ENCODE data around the gene VPS8.

Gene VPS8

GRCh38 chr3:185046164-185046515 is 234.2 kb downstream of the VPS8 start:
- H3K9me2 ChIP-seq (ENCODE audit: low read depth, low read length): no peaks in the 10 kb centered on the region
- TF ChIP-seq, protein P1, sequence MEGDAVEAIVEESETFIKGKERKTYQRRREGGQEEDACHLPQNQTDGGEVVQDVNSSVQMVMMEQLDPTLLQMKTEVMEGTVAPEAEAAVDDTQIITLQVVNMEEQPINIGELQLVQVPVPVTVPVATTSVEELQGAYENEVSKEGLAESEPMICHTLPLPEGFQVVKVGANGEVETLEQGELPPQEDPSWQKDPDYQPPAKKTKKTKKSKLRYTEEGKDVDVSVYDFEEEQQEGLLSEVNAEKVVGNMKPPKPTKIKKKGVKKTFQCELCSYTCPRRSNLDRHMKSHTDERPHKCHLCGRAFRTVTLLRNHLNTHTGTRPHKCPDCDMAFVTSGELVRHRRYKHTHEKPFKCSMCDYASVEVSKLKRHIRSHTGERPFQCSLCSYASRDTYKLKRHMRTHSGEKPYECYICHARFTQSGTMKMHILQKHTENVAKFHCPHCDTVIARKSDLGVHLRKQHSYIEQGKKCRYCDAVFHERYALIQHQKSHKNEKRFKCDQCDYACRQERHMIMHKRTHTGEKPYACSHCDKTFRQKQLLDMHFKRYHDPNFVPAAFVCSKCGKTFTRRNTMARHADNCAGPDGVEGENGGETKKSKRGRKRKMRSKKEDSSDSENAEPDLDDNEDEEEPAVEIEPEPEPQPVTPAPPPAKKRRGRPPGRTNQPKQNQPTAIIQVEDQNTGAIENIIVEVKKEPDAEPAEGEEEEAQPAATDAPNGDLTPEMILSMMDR (IDR thresholded peaks at IDR 0.05; ENCODE audit: low read length): no peak
- TF ChIP-seq EZH2 (IDR thresholded peaks at IDR 0.05; ENCODE audit: borderline replicate concordance, low read length): no peak
- no peak overlapping the region for H3K4me3 ChIP-seq (ENCODE audit: low read depth, low read length, poor library complexity, severe bottlenecking)
- H3K27me3 ChIP-seq (ENCODE audit: insufficient read depth, low read length): no peaks in the 10 kb centered on the region
- no peak overlapping the region for H2AFZ ChIP-seq (ENCODE audit: low read length)
- no peaks in the 10 kb centered on the region for H3K9me3 ChIP-seq (ENCODE audit: low read length)
- H3K9ac ChIP-seq (ENCODE audit: low read length): no peak overlapping the region
- H3K79me2 ChIP-seq (ENCODE audit: insufficient read depth, low read length): no peaks in the 10 kb centered on the region
- no peak overlapping the region for H3K4me2 ChIP-seq (ENCODE audit: low read length)
- no peaks in the 10 kb centered on the region for H3K4me1 ChIP-seq (ENCODE audit: insufficient read depth, low read length, severe bottlenecking)
- H3F3A ChIP-seq (ENCODE audit: insufficient read depth, low read length): no peaks in the 10 kb centered on the region
- no peaks in the 10 kb centered on the region for H4K20me1 ChIP-seq (ENCODE audit: insufficient read depth, low read length)
- peaks cover 25% of the 10 kb centered on the region; the same call in 1 of the 2 replicates for H3K36me3 ChIP-seq (ENCODE audit: insufficient read depth, low read length)
- H3K27ac ChIP-seq (ENCODE audit: low read depth, low read length, poor library complexity, severe bottlenecking): no peak overlapping the region

DNA sequence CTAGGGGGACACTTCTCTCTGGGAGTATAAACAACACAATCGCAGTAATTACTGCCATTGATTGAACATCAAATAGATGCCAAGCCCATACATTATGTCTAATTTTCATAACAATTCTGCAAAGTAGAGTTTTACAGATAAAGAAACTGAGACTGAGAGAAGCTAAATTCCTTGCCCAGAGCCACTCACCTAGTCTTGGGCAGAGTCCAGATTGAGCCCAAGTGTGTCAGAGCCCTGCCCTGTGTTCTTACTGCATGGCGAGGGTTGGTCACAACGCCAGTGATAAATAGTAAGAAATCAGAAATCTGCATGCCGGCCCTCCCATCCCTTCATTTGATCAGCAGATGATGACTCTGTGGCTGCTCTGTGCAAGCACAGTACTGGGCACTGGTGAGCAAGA is 234.6 kb downstream of the VPS8 start:
- no peaks in the 10 kb centered on the region for H3K79me2 ChIP-seq (ENCODE audit: insufficient read depth, low read length)
- no peak overlapping the region for H2AFZ ChIP-seq (ENCODE audit: low read length)
- no peak for TF ChIP-seq EZH2 (IDR thresholded peaks at IDR 0.05; ENCODE audit: borderline replicate concordance, low read length)
- TF ChIP-seq, protein P1 (IDR thresholded peaks at IDR 0.05; ENCODE audit: low read length): no peak
- H4K20me1 ChIP-seq (ENCODE audit: insufficient read depth, low read length): no peaks in the 10 kb centered on the region
- no peak overlapping the region for H3K4me2 ChIP-seq (ENCODE audit: low read length)
- no peaks in the 10 kb centered on the region for H3K4me1 ChIP-seq (ENCODE audit: insufficient read depth, low read length, severe bottlenecking)
- H3K27ac ChIP-seq (ENCODE audit: low read depth, low read length, poor library complexity, severe bottlenecking): no peak overlapping the region
- no peak overlapping the region for H3K4me3 ChIP-seq (ENCODE audit: low read depth, low read length, poor library complexity, severe bottlenecking)
- H3K36me3 ChIP-seq (ENCODE audit: insufficient read depth, low read length): peaks cover 26% of the 10 kb centered on the region; the same call in 1 of the 2 replicates
- no peak overlapping the region for H3K9ac ChIP-seq (ENCODE audit: low read length)
- no peaks in the 10 kb centered on the region for H3K9me3 ChIP-seq (ENCODE audit: low read length)
- no peaks in the 10 kb centered on the region for H3K9me2 ChIP-seq (ENCODE audit: low read depth, low read length)
- H3K27me3 ChIP-seq (ENCODE audit: insufficient read depth, low read length): no peaks in the 10 kb centered on the region
- no peaks in the 10 kb centered on the region for H3F3A ChIP-seq (ENCODE audit: insufficient read depth, low read length)

- Histone ChIP-seq H3K27me3 (ENCODE audit: insufficient read depth, low read length) (no peaks in the 10 kb centered on the region), H3K27ac (ENCODE audit: low read depth, low read length, poor library complexity, severe bottlenecking) (no peak overlapping the region), H3K4me2 (ENCODE audit: low read length) (no peak overlapping the region), H4K20me1 (ENCODE audit: insufficient read depth, low read length) (no peaks in the 10 kb centered on the region), H3K9me2 (ENCODE audit: low read depth, low read length) (no peaks in the 10 kb centered on the region), H3K36me3 (ENCODE audit: insufficient read depth, low read length) (peaks cover 47% of the 10 kb centered on the region), H3K9me3 (ENCODE audit: low read length) (no peaks in the 10 kb centered on the region), H3K9ac (ENCODE audit: low read length) (no peak overlapping the region), H3K4me1 (ENCODE audit: insufficient read depth, low read length, severe bottlenecking) (no peaks in the 10 kb centered on the region), H2AFZ (ENCODE audit: low read length) (no peak overlapping the region), H3K79me2 (ENCODE audit: insufficient read depth, low read length) (no peaks in the 10 kb centered on the region), H3F3A (ENCODE audit: insufficient read depth, low read length) (no peaks in the 10 kb centered on the region), H3K4me3 (ENCODE audit: low read depth, low read length, poor library complexity, severe bottlenecking) (no peak overlapping the region)
- TF ChIP-seq EZH2 (IDR thresholded peaks at IDR 0.05; ENCODE audit: borderline replicate concordance, low read length): no peak
- TF ChIP-seq, protein P1 (IDR thresholded peaks at IDR 0.05; ENCODE audit: low read length): no peak
These were observed 237.7 kb downstream of the VPS8 start for GRCh38 chr3:185049710-185050109.

All from OCI-LY1 (cell line).